ENCODE measurements around the gene HYAL4. TPM values are rescaled to one million over a fixed set of nuclear protein-coding genes. Genes with fewer than 3 reads are reported as not detected.

Gene HYAL4
- total RNA-seq, 4 donors from 2014 or later: 0.95 to 2.8 (median 1.9) TPM

- H3K27me3 ChIP-seq: no peaks in the 10 kb centered on the region
- TF ChIP-seq EP300 (IDR thresholded peaks at IDR 0.05) (no peak), POLR2A (IDR thresholded peaks at IDR 0.05) (no peak), CTCF (IDR thresholded peaks at IDR 0.05) (no peak), POLR2AphosphoS5 (IDR thresholded peaks at IDR 0.05) (no peak)
- no peaks in the 10 kb centered on the region for H3K36me3 ChIP-seq
- no peak overlapping the region for H3K4me3 ChIP-seq
- H3K27ac ChIP-seq: no peak overlapping the region
- H3K4me1 ChIP-seq: no peaks in the 10 kb centered on the region
- no peak for DNase-seq (ENCODE audit: low spot score in 2 of 2)
- no peaks in the 10 kb centered on the region for H3K9me3 ChIP-seq
- 50% methylated on average over 1 of the region's 1 CpG for WGBS
Measured at GRCh38 chr7:123802249-123802648, 42.7 kb upstream of the HYAL4 start.

GRCh38 chr7:123805287-123805686 lies 39.7 kb upstream of the HYAL4 start:
- TF ChIP-seq POLR2AphosphoS5 (IDR thresholded peaks at IDR 0.05): no peak
- no peak for TF ChIP-seq CTCF (IDR thresholded peaks at IDR 0.05)
- TF ChIP-seq EP300 (IDR thresholded peaks at IDR 0.05): no peak
- DNase-seq (ENCODE audit: low spot score in 2 of 2): no peak
- Histone ChIP-seq H3K27ac (no peak overlapping the region), H3K36me3 (no peaks in the 10 kb centered on the region), H3K27me3 (no peaks in the 10 kb centered on the region), H3K4me3 (no peak overlapping the region), H3K4me1 (no peaks in the 10 kb centered on the region), H3K9me3 (no peaks in the 10 kb centered on the region)

DNA sequence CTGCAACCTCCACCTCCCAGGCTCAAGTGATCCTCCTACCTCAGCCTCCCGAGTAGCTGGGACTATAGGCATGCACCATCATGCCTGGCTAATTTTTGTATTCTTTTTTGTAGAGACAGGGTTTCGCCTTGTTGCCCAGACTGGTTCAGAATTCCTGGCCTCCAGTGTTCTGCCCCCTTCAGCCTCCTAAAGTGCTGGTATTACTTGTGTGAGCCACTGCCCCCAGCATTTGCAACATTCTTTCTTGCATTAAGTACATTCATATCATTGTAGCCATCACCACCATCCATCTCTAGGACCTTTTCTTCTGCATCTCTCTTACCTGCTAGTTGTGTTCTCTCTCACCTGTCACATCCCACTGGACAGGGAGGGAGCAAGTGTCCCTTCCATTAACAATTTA lies 35.5 kb upstream of the HYAL4 start:
- no peaks in the 10 kb centered on the region for H3K27me3 ChIP-seq
- H3K27ac ChIP-seq: no peak overlapping the region
- H3K4me1 ChIP-seq: no peaks in the 10 kb centered on the region
- no peaks in the 10 kb centered on the region for H3K9me3 ChIP-seq
- DNase-seq (ENCODE audit: low spot score in 2 of 2): no peak
- no peak overlapping the region for H3K4me3 ChIP-seq
- 94% methylated on average over 2 of the region's 2 CpGs for WGBS
- TF ChIP-seq CTCF (IDR thresholded peaks at IDR 0.05): no peak
- no peak for TF ChIP-seq POLR2AphosphoS5 (IDR thresholded peaks at IDR 0.05)
- TF ChIP-seq POLR2A (IDR thresholded peaks at IDR 0.05): no peak
- no peak for TF ChIP-seq EP300 (IDR thresholded peaks at IDR 0.05)
- H3K36me3 ChIP-seq: no peaks in the 10 kb centered on the region

DNA sequence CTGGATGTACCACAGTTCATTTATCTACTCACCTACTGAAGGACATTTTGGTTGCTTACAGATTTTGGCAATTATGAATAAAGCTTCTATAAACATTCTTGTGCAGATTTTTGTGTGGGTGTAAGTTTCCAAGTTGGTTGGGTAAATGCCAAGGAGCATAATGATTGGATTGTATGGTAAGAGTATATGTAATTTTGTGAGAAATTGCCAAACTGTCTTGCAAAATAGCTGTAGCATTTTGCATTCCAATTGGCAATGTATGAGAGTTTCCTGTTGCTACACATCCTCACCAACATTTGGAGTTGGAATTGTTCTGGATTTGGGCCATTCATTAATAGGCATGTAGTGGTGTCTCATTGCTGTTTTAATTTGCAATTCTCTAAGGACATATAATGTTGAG lies 33.9 kb upstream of the HYAL4 start:
- Histone ChIP-seq H3K27ac (no peak overlapping the region), H3K4me1 (no peaks in the 10 kb centered on the region), H3K9me3 (no peaks in the 10 kb centered on the region), H3K4me3 (no peak overlapping the region), H3K27me3 (no peaks in the 10 kb centered on the region), H3K36me3 (no peaks in the 10 kb centered on the region)
- TF ChIP-seq POLR2A (IDR thresholded peaks at IDR 0.05) (no peak), CTCF (IDR thresholded peaks at IDR 0.05) (no peak), POLR2AphosphoS5 (IDR thresholded peaks at IDR 0.05) (no peak), EP300 (IDR thresholded peaks at IDR 0.05) (no peak)
- no peak for DNase-seq (ENCODE audit: low spot score in 2 of 2)

DNA sequence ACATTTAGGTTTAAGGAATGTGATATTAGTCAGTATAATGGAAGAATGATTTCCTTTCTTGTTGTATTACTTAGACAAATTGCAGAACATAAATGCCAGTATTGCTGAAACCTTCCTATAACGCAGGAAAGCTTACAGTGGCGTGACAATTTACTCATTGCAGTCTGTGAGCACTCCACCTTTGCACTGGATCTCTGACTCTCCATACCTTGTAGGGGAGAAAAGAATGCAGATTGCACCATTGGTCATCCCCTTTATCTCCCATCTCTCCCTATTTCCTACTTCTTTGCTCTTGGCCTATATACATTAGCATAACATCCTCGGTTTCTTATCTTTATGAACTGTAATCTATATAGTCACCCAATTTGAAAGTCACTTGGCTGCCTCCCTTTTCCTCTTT lies 28.1 kb upstream of the HYAL4 start:
- H3K36me3 ChIP-seq: no peaks in the 10 kb centered on the region
- no peak for DNase-seq (ENCODE audit: low spot score in 2 of 2)
- H3K4me1 ChIP-seq: no peaks in the 10 kb centered on the region
- H3K27me3 ChIP-seq: no peaks in the 10 kb centered on the region
- TF ChIP-seq EP300 (IDR thresholded peaks at IDR 0.05): no peak
- TF ChIP-seq POLR2AphosphoS5 (IDR thresholded peaks at IDR 0.05): no peak
- no peak for TF ChIP-seq POLR2A (IDR thresholded peaks at IDR 0.05)
- TF ChIP-seq CTCF (IDR thresholded peaks at IDR 0.05): no peak
- WGBS: 91% methylated on average over 3 of the region's 3 CpGs
- H3K27ac ChIP-seq: no peak overlapping the region
- H3K4me3 ChIP-seq: no peak overlapping the region
- H3K9me3 ChIP-seq: no peaks in the 10 kb centered on the region

Data from suprapubic skin (tissue), 4 donors.